A673 (cell line): ENCODE measurements around the gene RHPN2. TPM values are rescaled to one million over a fixed set of nuclear protein-coding genes. Genes with fewer than 3 reads are reported as not detected.
"Not testable (repeated sequence)": the region's sequence is repeated elsewhere in the genome, so short reads cannot be mapped to it uniquely, and the experiment has no call there.

Source experiments
- BruUV-seq: library from RNA; stranded (reverse); fragments of 400-500 nt; replicated peaks from 2 replicates; lab custom pipeline; 2021; lab: Mats Ljungman, UMichigan
- CTCF ChIA-PET: fragments of 300-600 bp; sonication (Branson Sonifier 250); formaldehyde crosslinking; loops from one replicate; lab custom pipeline; 2022; ENCODE audit warnings: antibody characterized with exemption; lab: Charles Lee
- POLR2A ChIA-PET: fragments of 300-600 bp; sonication (Branson Sonifier 250); formaldehyde crosslinking; loops from one replicate; lab custom pipeline; 2022; ENCODE audit warnings: antibody characterized with exemption; ENCODE audit not compliant: low non-redundant PET; lab: Charles Lee
- DNase-seq: peaks from one replicate; pipeline ENCODE4 v3.0.0-alpha.2; 2015; ENCODE audit warnings: low spot score
- H3K27ac ChIP-seq: fragments of 200-600 bp; sonication (generic); 2 replicates; pipeline ENCODE4 v1.5.1; 2016; ENCODE audit warnings: mixed run types, low read depth, mild to moderate bottlenecking, mixed read lengths, antibody characterized with exemption, low read length; ENCODE audit not compliant: poor library complexity, severe bottlenecking
- H3K27me3 ChIP-seq: fragments of 200-600 bp; sonication (generic); replicated peaks from 2 replicates; pipeline ENCODE4 v1.6.1; 2017; ENCODE audit warnings: mixed run types, low read depth, mild to moderate bottlenecking, mixed read lengths, antibody characterized with exemption, low read length; ENCODE audit not compliant: insufficient read depth, poor library complexity
- H3K36me3 ChIP-seq: fragments of 200-600 bp; sonication (generic); 2 replicates; pipeline ENCODE4 v1.6.1; 2016; ENCODE audit warnings: mixed run types, mild to moderate bottlenecking, mixed read lengths, antibody characterized with exemption, low read length; ENCODE audit not compliant: insufficient read depth, poor library complexity, severe bottlenecking
- H3K4me1 ChIP-seq: fragments of 200-600 bp; sonication (generic); 2 replicates; pipeline ENCODE4 v1.6.1; 2017; ENCODE audit warnings: mixed run types, mild to moderate bottlenecking, mixed read lengths, antibody characterized with exemption, low read length; ENCODE audit not compliant: insufficient read depth, poor library complexity, severe bottlenecking
- H3K4me3 ChIP-seq: fragments of 200-600 bp; sonication (generic); 2 replicates; pipeline ENCODE4 v1.5.1; 2016; ENCODE audit warnings: low read depth, mixed run types, mild to moderate bottlenecking, mixed read lengths, low read length; ENCODE audit not compliant: poor library complexity, severe bottlenecking
- H3K9me3 ChIP-seq: fragments of 200-600 bp; sonication (generic); 2 replicates; pipeline ENCODE4 v1.6.1; 2016; ENCODE audit warnings: mixed run types, low read depth, mild to moderate bottlenecking, mixed read lengths, antibody characterized with exemption, low read length; ENCODE audit not compliant: poor library complexity, severe bottlenecking
- EZH2 ChIP-seq: fragments of 200-600 bp; sonication (generic); IDR thresholded peaks from 2 replicates; pipeline ENCODE4 v1.6.1; 2017; ENCODE audit warnings: borderline replicate concordance, low read depth, mild to moderate bottlenecking, mixed read lengths, antibody characterized with exemption, low read length; ENCODE audit not compliant: poor library complexity, severe bottlenecking
- intact Hi-C: fragments of 100-400 bp; cut with micrococcal nuclease; formaldehyde crosslinking; loops from one replicate; pipeline ENCODE4 v1.10.0; 2022; ENCODE audit not compliant: unreplicated experiment
- total RNA-seq: library from RNA; stranded (reverse); gene quantifications from 2 replicates; pipeline ENCODE4 v1.2.3, GENCODE V29; 2021
- TF ChIP-seq, protein P1 (sequence below): fragments of 300-800, 200-600 bp; sonication (generic); conservative IDR thresholded peaks from 2 replicates; pipeline ENCODE4 v1.5.1; 2017; ENCODE audit warnings: low read depth, mild to moderate bottlenecking, antibody characterized with exemption, low read length, moderate library complexity, mixed read lengths

Gene RHPN2
- total RNA-seq, 1 experiment from 2014 or later: 10.5 TPM

GRCh38 chr19:33022472-33023116, 42.1 kb downstream of the RHPN2 start:
- Histone ChIP-seq H3K4me3 (no peak overlapping the region), H3K27ac (no peak overlapping the region), H3K27me3 (no peaks in the 10 kb centered on the region), H3K4me1 (no peaks in the 10 kb centered on the region), H3K36me3 (no peaks in the 10 kb centered on the region), H3K9me3 (no peaks in the 10 kb centered on the region)
- ChIA-PET CTCF (no interaction called here), POLR2A (no interaction called here)
- no peak for TF ChIP-seq EZH2
- TF ChIP-seq, protein P1, sequence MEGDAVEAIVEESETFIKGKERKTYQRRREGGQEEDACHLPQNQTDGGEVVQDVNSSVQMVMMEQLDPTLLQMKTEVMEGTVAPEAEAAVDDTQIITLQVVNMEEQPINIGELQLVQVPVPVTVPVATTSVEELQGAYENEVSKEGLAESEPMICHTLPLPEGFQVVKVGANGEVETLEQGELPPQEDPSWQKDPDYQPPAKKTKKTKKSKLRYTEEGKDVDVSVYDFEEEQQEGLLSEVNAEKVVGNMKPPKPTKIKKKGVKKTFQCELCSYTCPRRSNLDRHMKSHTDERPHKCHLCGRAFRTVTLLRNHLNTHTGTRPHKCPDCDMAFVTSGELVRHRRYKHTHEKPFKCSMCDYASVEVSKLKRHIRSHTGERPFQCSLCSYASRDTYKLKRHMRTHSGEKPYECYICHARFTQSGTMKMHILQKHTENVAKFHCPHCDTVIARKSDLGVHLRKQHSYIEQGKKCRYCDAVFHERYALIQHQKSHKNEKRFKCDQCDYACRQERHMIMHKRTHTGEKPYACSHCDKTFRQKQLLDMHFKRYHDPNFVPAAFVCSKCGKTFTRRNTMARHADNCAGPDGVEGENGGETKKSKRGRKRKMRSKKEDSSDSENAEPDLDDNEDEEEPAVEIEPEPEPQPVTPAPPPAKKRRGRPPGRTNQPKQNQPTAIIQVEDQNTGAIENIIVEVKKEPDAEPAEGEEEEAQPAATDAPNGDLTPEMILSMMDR: peak; percentile 31; the same call in 1 of the 2 replicates
- no peak for DNase-seq
- intact Hi-C loops: no loop called here
- BruUV-seq: no TSS peak

DNA sequence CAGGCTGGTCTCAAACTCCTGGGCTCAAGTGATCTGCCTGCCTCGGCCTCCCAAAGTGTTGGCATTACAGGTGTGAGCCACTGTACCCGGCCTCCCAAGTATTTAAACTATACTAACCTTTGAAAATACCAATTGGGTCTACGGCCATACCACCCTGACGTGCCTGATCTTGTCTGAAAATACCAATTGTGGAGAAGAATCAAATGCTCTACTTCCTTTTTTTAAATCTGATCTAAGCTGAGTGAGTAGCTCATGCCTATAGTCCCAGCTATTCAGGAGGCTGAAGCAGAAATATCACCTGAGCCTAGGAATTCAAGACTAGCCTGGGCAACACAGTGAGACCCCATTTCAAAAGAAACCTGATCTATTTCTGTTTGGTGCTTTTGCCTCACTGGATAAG, 53.8 kb downstream of the RHPN2 start:
- H3K36me3 ChIP-seq, CTCF ChIA-PET, BruUV-seq: not testable (repeated sequence)

DNA sequence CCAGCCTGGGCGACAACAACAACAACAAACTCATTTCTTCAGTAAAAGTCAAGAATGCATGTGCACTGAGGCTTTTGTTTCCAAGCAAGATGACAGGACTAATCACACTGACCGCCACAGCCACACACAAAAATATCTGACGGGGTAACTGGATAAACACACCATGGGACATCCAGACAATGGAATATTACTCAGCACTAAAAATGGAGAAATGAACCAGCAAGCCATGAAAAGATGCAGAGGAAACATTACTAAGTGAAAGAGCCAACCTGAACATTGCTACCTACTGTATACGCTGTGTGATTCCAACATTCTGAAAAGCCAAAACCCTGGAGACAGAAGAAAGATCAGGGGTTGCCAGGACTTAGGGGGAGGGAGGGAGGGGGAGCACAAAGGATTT, 56.0 kb downstream of the RHPN2 start:
- ChIA-PET POLR2A (no interaction called here), CTCF (no interaction called here)
- no peak for TF ChIP-seq EZH2
- TF ChIP-seq, protein P1: no peak
- no peak for DNase-seq
- no peak overlapping the region for H3K27ac ChIP-seq
- no peak overlapping the region for H3K4me3 ChIP-seq
- intact Hi-C loops: no loop called here
- no peaks in the 10 kb centered on the region for H3K9me3 ChIP-seq
- H3K36me3 ChIP-seq: peaks cover 2% of the 10 kb centered on the region
- H3K4me1 ChIP-seq: no peaks in the 10 kb centered on the region
- no peaks in the 10 kb centered on the region for H3K27me3 ChIP-seq
- BruUV-seq: no TSS peak

More for the DNA sequence above, 53.8 kb downstream of the RHPN2 start:
- H3K27me3 ChIP-seq, H3K9me3 ChIP-seq, intact Hi-C loops, POLR2A ChIA-PET, H3K4me3 ChIP-seq, H3K4me1 ChIP-seq, DNase-seq, H3K27ac ChIP-seq: not testable (repeated sequence)

DNA sequence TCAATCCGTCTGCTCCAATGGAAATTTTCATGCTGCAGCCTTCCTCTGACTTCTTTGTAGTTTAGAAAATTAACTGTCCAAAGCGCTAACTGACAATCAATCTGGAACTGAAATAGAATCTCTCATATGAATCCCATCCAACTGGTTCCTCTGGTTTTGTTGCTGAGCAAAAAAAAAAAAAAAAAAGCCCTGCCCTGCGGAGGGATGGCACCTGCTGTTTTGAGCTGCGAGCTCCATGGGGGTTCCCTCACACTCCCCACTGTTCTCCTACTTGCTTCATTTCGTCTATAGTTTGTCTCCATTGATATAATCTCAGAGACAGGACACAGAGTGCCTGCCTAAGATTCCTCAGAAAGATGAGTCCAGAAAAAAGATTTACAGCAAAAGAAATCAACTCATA, 59.2 kb downstream of the RHPN2 start:
- Histone ChIP-seq H3K27ac (no peak overlapping the region), H3K4me3 (no peak overlapping the region), H3K9me3 (no peaks in the 10 kb centered on the region), H3K36me3 (no peaks in the 10 kb centered on the region), H3K27me3 (no peaks in the 10 kb centered on the region), H3K4me1 (no peaks in the 10 kb centered on the region)
- TF ChIP-seq, protein P1: no peak
- TF ChIP-seq EZH2: no peak
- DNase-seq: peak; percentile 66
- BruUV-seq: no TSS peak
- ChIA-PET POLR2A (no interaction called here), CTCF (interaction anchor here (0.6 kb wide), 1 partner anchor 63 kb away, joined by 4 read pairs; no protein-coding TSS in a partner anchor)
- intact Hi-C loops: no loop called here

DNA sequence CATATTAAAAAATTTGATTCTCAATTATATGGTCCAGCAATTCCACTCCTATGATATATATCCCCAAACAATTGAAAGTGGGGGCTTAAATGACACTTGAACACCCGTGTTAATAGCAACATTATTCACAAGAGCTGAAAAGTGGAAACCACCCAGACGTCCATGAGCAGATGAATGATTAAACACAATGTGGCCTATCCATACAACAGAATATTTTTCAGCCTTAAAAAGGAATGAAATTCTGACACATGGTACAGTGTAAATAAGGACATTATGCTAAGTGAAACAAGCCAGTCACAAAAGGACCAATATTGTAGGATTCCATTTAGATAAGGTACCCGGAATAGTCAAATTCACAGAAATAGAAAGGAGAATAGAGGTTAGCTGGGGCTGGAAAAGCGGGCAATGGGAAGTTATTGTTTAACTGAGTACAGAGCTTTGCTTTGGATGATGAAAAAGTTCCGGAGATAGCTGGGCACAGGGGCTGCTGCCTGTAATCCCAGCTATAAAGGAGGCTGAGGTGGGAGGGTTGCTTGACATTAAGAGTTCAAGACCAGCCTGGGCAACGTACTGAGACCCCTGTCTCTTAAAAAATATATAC, 61.2 kb downstream of the RHPN2 start:
- intact Hi-C loops, CTCF ChIA-PET, H3K4me3 ChIP-seq, H3K27ac ChIP-seq, H3K27me3 ChIP-seq, POLR2A ChIA-PET, H3K4me1 ChIP-seq, H3K9me3 ChIP-seq, DNase-seq, BruUV-seq, H3K36me3 ChIP-seq: not testable (repeated sequence)
